Ovary (tissue), 9 donors: ENCODE measurements around the gene PIP4K2C. TPM values are rescaled to one million over a fixed set of nuclear protein-coding genes. Genes with fewer than 3 reads are reported as not detected.

ENCODE experiments used
- DNase-seq, 5 donors: peaks; one replicate each; pipeline ENCODE4 v3.0.0-alpha.2; 2019 to 2020
- H3K27ac ChIP-seq, 2 donors: fragments of 200-600 bp; one replicate each; pipeline versions ENCODE4 v1.5.1 to v1.8.0; 2019 to 2022
- H3K27me3 ChIP-seq: fragments of 200-600 bp; one replicate; pipeline ENCODE4 v1.8.0; 2022
- H3K36me3 ChIP-seq: fragments of 200-600 bp; sonication (generic); one replicate; pipeline ENCODE4 v1.5.1; 2019
- H3K4me1 ChIP-seq: one replicate; pipeline ENCODE4 v1.8.1; 2013; ENCODE audit warnings: mild to moderate bottlenecking, moderate library complexity; ENCODE audit not compliant: insufficient read depth
- H3K4me3 ChIP-seq: fragments of 200-600 bp; sonication (generic); one replicate; pipeline ENCODE4 v1.5.1; 2017
- H3K9me3 ChIP-seq, 2 donors: fragments of 200-600 bp in 1 of 2; sonication (generic) in 1 of 2; one replicate each; pipeline versions ENCODE4 v1.5.1 to v1.8.1; 2013 to 2019; ENCODE audit warnings: mild to moderate bottlenecking in 1 of 2, moderate library complexity in 1 of 2
- CTCF ChIP-seq, 3 donors: fragments of 450-650 bp in 2 of 3; fragments of 200-600 bp in 1 of 3; IDR thresholded peaks; one replicate each; pipeline versions ENCODE4 v1.5.1 to v1.8.0; 2016 to 2022; ENCODE audit warnings: antibody characterized with exemption in 3 of 3, mild to moderate bottlenecking in 1 of 3
- EP300 ChIP-seq: sonication (generic); formaldehyde crosslinking; IDR thresholded peaks from one replicate; pipeline ENCODE4 v1.6.1; 2017; ENCODE audit warnings: antibody characterized with exemption
- POLR2A ChIP-seq: fragments of 450-650 bp; IDR thresholded peaks from one replicate; pipeline ENCODE4 v1.6.1; 2017; ENCODE audit warnings: antibody characterized with exemption, mild to moderate bottlenecking, moderate library complexity
- WGBS, 3 donors: extraction: QIAGEN DNeasy Blood & Tissue Kit in 1 of 3; methylation state at CpG; one replicate each; pipeline versions ENCODE4 v1.1.5 to v1.1.7; 2013 to 2017; 5-methylcytosine and 5-hydroxymethylcytosine counted together
- intact Hi-C, 4 donors: fragments of 100-400 bp; cut with DNase I; formaldehyde crosslinking; loops; one replicate each; pipeline versions ENCODE4 v1.11.0 to v1.15.1; 2022 to 2023
- polyA plus RNA-seq, 2 donors: library from polyadenylated mRNA; stranded (reverse); fragments of 200-250 nt in 1 of 2; fragments of 350-450 nt in 1 of 2; fragmentation: Illumina TruSeq in 1 of 2; extraction: RNeasy Lipid Tissue Mini Kit (QIAGEN cat#74804) in 1 of 2; gene quantifications; one replicate each; pipeline ENCODE4 v1.2.3, GENCODE V29; 2013 to 2014
- total RNA-seq, 7 donors: library from RNA; depleted of rRNA in 2 of 7; stranded (reverse); fragments of >200 nt in 2 of 7; fragmentation: NEBNext Ultra II Directional in 3 of 7; extraction: Animal tissue kit (Norgen Biotek cat#: 25700) in 3 of 7; gene quantifications; one replicate each; pipeline versions ENCODE4 v1.1.0 to v1.2.4, GENCODE V29; 2016 to 2023
- donor health status: DM: no; HTN: no; CAD: no; lungs with moderate emphysema.
- donor health status: DM: no; HTN: no; CAD: no.
- donor health status: Bipolar disorder and iron deficiency.
- donor health status: DM: yes; HTN: yes; CAD: no.
- donor health status: DM: no; HTN: no; CAD: no.
- donor health status: DM: yes; HTN: yes; CAD: no.

PIP4K2C gene
- total and polyA plus RNA-seq, 9 donors, result 13.1 to 42.0 (median 21.2) TPM

- peaks cover 3% of the 10 kb centered on the region for H3K4me1 ChIP-seq
- peak; percentile 76 to 87 (median 82) for DNase-seq
Measured at GRCh38 chr12:57611108-57611826, 20.3 kb downstream of the PIP4K2C start, which contains the start of gene ARHGEF25. ARHGEF25 (plus strand) TSS chr12:57611435; CDS start chr12:57611895, 460 bp downstream.

DNA sequence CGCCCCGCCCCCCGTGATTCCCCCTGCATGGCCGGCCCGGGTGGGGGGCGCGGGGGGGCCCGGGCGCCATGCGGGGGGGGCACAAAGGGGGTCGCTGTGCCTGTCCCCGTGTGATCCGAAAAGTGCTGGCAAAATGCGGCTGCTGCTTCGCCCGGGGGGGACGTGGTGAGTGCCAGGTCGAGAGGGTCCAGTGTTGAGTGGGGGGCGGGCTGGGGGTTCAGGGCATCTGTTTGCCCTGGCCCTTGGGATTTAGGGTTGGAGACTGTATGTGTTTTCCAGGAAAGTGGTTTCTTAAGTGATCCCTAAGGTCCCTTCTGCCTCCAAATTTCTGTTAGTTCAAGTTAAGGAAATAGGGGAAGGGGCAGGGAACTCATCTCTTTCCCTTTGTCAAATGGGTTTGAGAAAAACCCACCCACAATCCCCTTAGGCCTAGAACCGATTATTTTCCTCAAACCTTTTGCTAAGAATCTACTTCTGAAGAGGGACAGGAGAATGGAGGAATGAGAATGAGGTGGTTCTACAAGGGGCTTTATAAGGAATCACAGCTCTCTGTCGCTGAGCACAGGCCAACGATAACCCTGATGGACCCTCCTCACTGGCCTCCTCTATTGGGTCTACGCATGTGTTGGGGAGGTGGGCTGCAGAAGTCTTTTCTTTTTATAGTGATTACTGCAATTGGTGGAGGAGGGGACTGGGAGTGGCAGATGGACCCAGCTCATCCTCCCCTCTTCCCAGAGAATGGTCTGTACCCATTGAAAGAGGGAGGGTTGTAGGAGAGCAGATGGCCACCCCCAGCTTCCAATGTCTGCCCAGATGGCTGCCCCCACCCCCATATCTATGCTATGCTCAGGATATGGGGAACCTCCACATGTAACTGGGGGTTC is 21.1 kb downstream of the PIP4K2C start:
- H3K36me3 ChIP-seq, result no peaks in the 10 kb centered on the region
- TF ChIP-seq POLR2A, result no peak
- no peak for TF ChIP-seq CTCF (IDR thresholded peaks at IDR 0.05)
- no peak for TF ChIP-seq EP300
- no peaks in the 10 kb centered on the region for H3K27me3 ChIP-seq
- intact Hi-C loops, result loop anchor here in 1 of 4 donors (5.0 kb wide), 1 partner anchor 90 kb away; the partner anchor contains the start of genes DDIT3 and MBD6
- WGBS, 3 donors, result 8 to 15% (median 9%) methylated on average over 13 to 23 of the region's 23 CpGs
- DNase-seq, result no peak
- no peaks in the 10 kb centered on the region for H3K9me3 ChIP-seq
- H3K4me1 ChIP-seq, result peaks cover 3% of the 10 kb centered on the region
- peak overlapping the region; percentile 68 for H3K4me3 ChIP-seq
- H3K27ac ChIP-seq, result peak overlapping the region; percentile 56 to 84

More at GRCh38 chr12:57611108-57611826, 20.3 kb downstream of the PIP4K2C start, which contains the start of gene ARHGEF25:
- TF ChIP-seq POLR2A, result peak; percentile 51
- no peak for TF ChIP-seq EP300
- Histone ChIP-seq H3K27me3 (no peaks in the 10 kb centered on the region), H3K9me3 (no peaks in the 10 kb centered on the region), H3K27ac (peak within 1 kb of the TSS; percentile 56 to 84), H3K36me3 (no peaks in the 10 kb centered on the region), H3K4me3 (peak within 1 kb of the TSS; percentile 68)
- WGBS, 3 donors, result 0 to 1% (median 0%) methylated on average over 12 to 55 of the region's 55 CpGs
- intact Hi-C loops, result loop anchor here in 1 of 4 donors (5.0 kb wide), 1 partner anchor 89 kb away; the partner anchor contains the start of genes DDIT3 and MBD6

DNA sequence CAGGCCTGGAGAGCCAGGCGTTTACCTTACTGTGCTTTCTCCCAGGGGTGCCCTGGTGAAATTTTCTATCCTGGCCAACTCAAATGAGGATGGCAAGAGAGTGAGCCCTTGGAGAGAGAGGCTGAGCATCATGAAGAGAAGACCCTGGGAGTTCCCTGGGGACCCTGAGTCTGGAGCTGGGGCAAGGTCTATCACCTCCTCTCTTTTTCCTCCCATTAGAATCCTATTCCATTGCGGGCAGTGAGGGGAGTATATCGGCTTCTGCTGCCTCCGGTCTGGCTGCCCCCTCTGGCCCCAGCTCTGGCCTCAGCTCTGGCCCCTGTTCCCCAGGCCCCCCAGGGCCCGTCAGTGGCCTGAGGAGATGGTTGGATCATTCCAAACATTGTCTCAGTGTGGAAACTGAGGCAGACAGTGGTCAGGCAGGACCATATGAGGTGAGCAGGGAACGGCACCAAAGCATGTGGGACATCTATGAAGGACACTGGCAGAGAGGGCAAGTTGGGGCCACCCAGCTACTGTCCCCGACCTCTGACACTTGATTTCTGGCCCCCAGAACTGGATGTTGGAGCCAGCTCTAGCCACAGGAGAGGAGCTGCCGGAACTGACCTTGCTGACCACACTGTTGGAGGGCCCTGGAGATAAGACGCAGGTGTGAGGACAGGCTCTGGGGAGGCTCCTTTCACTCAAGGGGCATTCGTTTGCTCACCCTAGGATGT is 21.9 kb downstream of the PIP4K2C start:
- no peaks in the 10 kb centered on the region for H3K9me3 ChIP-seq
- H3K27me3 ChIP-seq, result no peaks in the 10 kb centered on the region
- no peak overlapping the region for H3K4me3 ChIP-seq
- H3K36me3 ChIP-seq, result no peaks in the 10 kb centered on the region
- TF ChIP-seq EP300 (no peak), POLR2A (no peak)
- 82 to 90% (median 86%) methylated on average over 10 of the region's 10 CpGs for WGBS, 3 donors
- no peak for DNase-seq
- intact Hi-C loops, result loop anchor here in 1 of 4 donors (5.0 kb wide), 1 partner anchor 91 kb away; the partner anchor contains the start of genes DDIT3 and MBD6
- no peak overlapping the region for H3K27ac ChIP-seq
- H3K4me1 ChIP-seq, result peaks cover 3% of the 10 kb centered on the region

- H3K9me3 ChIP-seq, result no peaks in the 10 kb centered on the region
- no peaks in the 10 kb centered on the region for H3K36me3 ChIP-seq
- intact Hi-C loops, result loop anchor here in 1 of 4 donors (5.0 kb wide), 1 partner anchor 91 kb away; the partner anchor contains the start of genes DDIT3 and MBD6
- peaks cover 3% of the 10 kb centered on the region for H3K4me1 ChIP-seq
- no peak overlapping the region for H3K27ac ChIP-seq
- no peak for DNase-seq
- no peaks in the 10 kb centered on the region for H3K27me3 ChIP-seq
- TF ChIP-seq EP300 (no peak), POLR2A (no peak), CTCF (IDR thresholded peaks at IDR 0.05) (no peak)
- H3K4me3 ChIP-seq, result no peak overlapping the region
- 74 to 79% (median 76%) methylated on average over 10 of the region's 10 CpGs for WGBS, 3 donors
Measured at GRCh38 chr12:57613427-57614109, 22.6 kb downstream of the PIP4K2C start.
